GM10248 (cell line): ENCODE data around the gene EIF3D.

Source experiments
- CTCF ChIA-PET: fragments of 300-600 bp; sonication (Branson Sonifier 250); formaldehyde crosslinking; extraction: SDS; loops from one replicate; lab custom pipeline; 2021; ENCODE audit warnings: antibody characterized with exemption; lab: Yijun Ruan, JAX
- POLR2A ChIA-PET: fragments of 350-650 bp; sonication (Branson Sonifier 250); formaldehyde crosslinking; extraction: SDS; loops from one replicate; lab custom pipeline; 2020; ENCODE audit warnings: antibody characterized with exemption; lab: Yijun Ruan, JAX
- DNase-seq: peaks from one replicate; pipeline ENCODE4 v3.0.0; 2012; ENCODE audit errors: extremely low spot score
- CTCF ChIP-seq: IDR thresholded peaks from 2 replicates; pipeline ENCODE4 v1.5.1; 2012; ENCODE audit warnings: mild to moderate bottlenecking, low read depth; ENCODE audit errors: extremely low read depth, missing control alignments, control extremely low read depth

EIF3D gene

DNA sequence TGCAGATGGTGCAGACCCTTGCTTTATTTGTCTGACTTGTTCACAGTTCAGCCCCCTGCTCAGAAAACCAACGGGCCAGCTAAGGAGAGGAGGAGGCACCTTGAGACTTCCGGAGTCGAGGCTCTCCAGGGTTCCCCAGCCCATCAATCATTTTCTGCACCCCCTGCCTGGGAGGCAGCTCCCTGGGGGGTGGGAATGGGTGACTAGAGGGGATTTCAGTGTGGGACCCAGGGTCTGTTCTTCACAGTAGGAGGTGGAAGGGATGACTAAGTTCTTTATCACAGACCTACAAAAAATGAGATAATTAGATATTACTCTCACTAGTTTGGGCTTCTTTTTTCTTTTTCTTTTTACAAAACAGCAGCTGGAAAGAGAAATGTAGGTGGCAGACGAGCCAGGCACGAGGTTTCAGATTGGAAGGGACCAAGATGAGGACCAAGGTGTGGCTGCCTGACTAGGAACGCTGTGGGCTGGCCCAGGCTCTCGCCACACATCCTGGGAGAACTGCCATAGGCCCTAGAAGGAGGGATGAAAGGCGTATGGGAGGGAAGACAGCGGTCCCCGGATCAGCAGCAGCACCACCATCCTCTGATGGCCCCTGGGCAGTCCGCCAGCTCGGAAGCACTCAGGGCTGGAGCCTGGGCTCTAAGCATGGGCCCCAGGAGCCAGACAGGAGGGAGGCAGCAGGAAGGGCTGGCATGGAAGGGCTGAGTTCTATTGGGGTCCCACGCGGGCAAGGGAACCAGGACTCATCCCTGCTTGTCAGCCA is 61.7 kb downstream of the EIF3D start:
- ChIA-PET CTCF (interaction anchor here (2.7 to 6.1 kb wide), 3 partner anchors 12 to 167 kb away, joined by 17 to 233 read pairs (median 18); no protein-coding TSS in a partner anchor), POLR2A (no interaction called here)
- no peak for DNase-seq
- TF ChIP-seq CTCF = no peak

DNA sequence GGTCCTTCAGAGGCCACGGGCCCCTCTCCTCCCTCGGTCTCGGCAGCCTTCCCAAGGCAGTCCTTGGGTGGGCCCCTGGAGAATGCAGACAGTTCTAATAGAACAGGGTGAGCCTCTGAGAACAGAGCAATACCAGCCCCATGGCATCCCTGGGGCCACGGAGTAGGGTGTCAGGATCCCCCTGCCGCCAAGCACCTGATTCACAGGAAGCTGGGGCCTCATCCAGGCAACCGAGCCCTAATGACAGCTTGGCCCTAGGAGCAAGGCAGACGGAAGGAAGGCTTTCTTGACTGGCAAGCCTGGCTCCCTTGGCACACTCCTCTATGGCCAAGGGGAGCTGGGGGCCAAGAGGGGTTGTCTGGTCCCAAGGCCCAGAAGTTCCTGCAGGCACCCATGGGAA is 62.7 kb downstream of the EIF3D start:
- ChIA-PET POLR2A (no interaction called here), CTCF (interaction anchor here (2.7 to 4.0 kb wide), 2 partner anchors 11 to 166 kb away, joined by 17 to 18 read pairs; no protein-coding TSS in a partner anchor)
- DNase-seq = no peak
- no peak for TF ChIP-seq CTCF

- CTCF ChIA-PET = interaction anchor here (2.7 to 4.0 kb wide), 2 partner anchors 10 to 165 kb away, joined by 17 to 18 read pairs; no protein-coding TSS in a partner anchor
- TF ChIP-seq CTCF = no peak
- POLR2A ChIA-PET = no interaction called here
- no peak for DNase-seq
Observed at GRCh38 chr22:36465232-36466021, 63.5 kb downstream of the EIF3D start.

GRCh38 chr22:36464715-36465231 is 64.2 kb downstream of the EIF3D start:
- no peak for TF ChIP-seq CTCF
- POLR2A ChIA-PET = interaction anchor here (0.5 kb wide), 1 partner anchor 198 kb away, joined by 7 read pairs; no protein-coding TSS in a partner anchor
- CTCF ChIA-PET = interaction anchor here (1.5 to 2.7 kb wide), 4 partner anchors 87 to 164 kb away, joined by 3 to 18 read pairs (median 7); no protein-coding TSS in a partner anchor
- no peak for DNase-seq

GRCh38 chr22:36463783-36464184 is 65.2 kb downstream of the EIF3D start:
- no peak for DNase-seq
- CTCF ChIA-PET = interaction anchor here (0.7 to 2.1 kb wide), 6 partner anchors 9 to 178 kb away, joined by 3 to 7 read pairs (median 4); no protein-coding TSS in a partner anchor
- POLR2A ChIA-PET = interaction anchor here (0.6 kb wide), 1 partner anchor 27 kb away, joined by 5 read pairs; no protein-coding TSS in a partner anchor
- TF ChIP-seq CTCF = no peak
